GM10266 (cell line): ENCODE results near the gene SMIM38.

Experiments used
- DNase-seq: peaks from one replicate; pipeline ENCODE4 v3.0.0; 2012; ENCODE audit errors: extremely low spot score
- CTCF ChIP-seq: IDR thresholded peaks from 2 replicates; pipeline ENCODE4 v1.5.1; 2012; ENCODE audit warnings: mild to moderate bottlenecking, low read depth; ENCODE audit not compliant: control insufficient read depth, insufficient read depth; ENCODE audit errors: missing control alignments

Gene SMIM38

GRCh38 chr11:69157822-69158231, 2.1 kb downstream of the SMIM38 start:
- DNase-seq, result no peak
- TF ChIP-seq CTCF, result no peak

GRCh38 chr11:69158301-69159149, 2.8 kb downstream of the SMIM38 start:
- no peak for TF ChIP-seq CTCF
- DNase-seq, result no peak

- DNase-seq, result no peak
- TF ChIP-seq CTCF, result no peak
Measured at GRCh38 chr11:69159150-69159852, 3.6 kb downstream of the SMIM38 start.

GRCh38 chr11:69160296-69161116, 4.8 kb downstream of the SMIM38 start:
- no peak for DNase-seq
- TF ChIP-seq CTCF, result no peak

GRCh38 chr11:69161117-69161407, 5.3 kb downstream of the SMIM38 start:
- DNase-seq, result no peak
- TF ChIP-seq CTCF, result no peak

- TF ChIP-seq CTCF, result no peak
- DNase-seq, result no peak
Measured at GRCh38 chr11:69162505-69162904, 6.8 kb downstream of the SMIM38 start.

- no peak for DNase-seq
- TF ChIP-seq CTCF, result no peak
Measured at GRCh38 chr11:69163842-69164241, 8.1 kb downstream of the SMIM38 start.
